ENCODE measurements around the gene GRPEL2. TPM values are rescaled to one million over a fixed set of nuclear protein-coding genes. Genes with fewer than 3 reads are reported as not detected.

GRPEL2 gene
- total RNA-seq, 5 donors from 2014 or later (not counting 1 experiment from before 2014, with no cell fraction given), result 14.2 to 38.7 (median 31.5) TPM

GRCh38 chr5:149309354-149309753 is 35.9 kb upstream of the GRPEL2 start:
- Mint-ChIP-seq H3K9me3 (no peaks in the 10 kb centered on the region), H3K27me3 (no peaks in the 10 kb centered on the region), H3K4me3 (no peak overlapping the region), H3K27ac (no peak overlapping the region), H3K36me3 (no peaks in the 10 kb centered on the region), H3K4me1 (peaks cover 0 to 7% (median 0%) of the 10 kb centered on the region in 3 donors)
- H3K27me3 ChIP-seq (replicated peaks in 1 of 2; ENCODE audit: control insufficient read depth in 2 of 2, extremely low read depth in 1 of 2, insufficient read depth in 2 of 2, low read length in 1 of 2), result peaks cover 0 to 13% of the 10 kb centered on the region in 2 experiments
- no peaks in the 10 kb centered on the region for H3K36me3 ChIP-seq (ENCODE audit: control insufficient read depth in 2 of 2, extremely low read depth in 1 of 2, insufficient read depth in 1 of 2, low read length in 1 of 2)
- CTCF ChIA-PET, result interaction anchor here in 1 of 2 donors (1.8 kb wide), 1 partner anchor 63 kb away, joined by 5 read pairs; no protein-coding TSS in a partner anchor
- no peaks in the 10 kb centered on the region for H3K9me3 ChIP-seq
- no peak overlapping the region for H3K27ac ChIP-seq (ENCODE audit: low read length)
- WGBS (ENCODE audit: insufficient coverage), result 80% methylated on average over 1 of the region's 6 CpGs
- peaks cover 0 to 5% of the 10 kb centered on the region in 2 experiments for H3K4me1 ChIP-seq (ENCODE audit: control insufficient read depth in 1 of 2, extremely low read depth in 1 of 2, insufficient read depth in 2 of 2, low read length in 2 of 2)
- H3K4me3 ChIP-seq (ENCODE audit: control insufficient read depth in 1 of 2, extremely low read depth in 1 of 2, low read length in 1 of 2), result no peak overlapping the region
- no peak for DNase-seq
- ATAC-seq (replicated peaks in 1 of 4), result no peak
- POLR2A ChIA-PET, result no interaction called here

GRCh38 chr5:149310488-149310887 is 34.8 kb upstream of the GRPEL2 start:
- H3K36me3 Mint-ChIP-seq, result no peaks in the 10 kb centered on the region
- Histone ChIP-seq H3K27me3 (replicated peaks in 1 of 2; ENCODE audit: control insufficient read depth in 2 of 2, extremely low read depth in 1 of 2, insufficient read depth in 2 of 2, low read length in 1 of 2) (peaks cover 0 to 10% of the 10 kb centered on the region in 2 experiments), H3K4me1 (ENCODE audit: control insufficient read depth in 1 of 2, extremely low read depth in 1 of 2, insufficient read depth in 2 of 2, low read length in 2 of 2) (peaks cover 0 to 5% of the 10 kb centered on the region in 2 experiments), H3K36me3 (ENCODE audit: control insufficient read depth in 2 of 2, extremely low read depth in 1 of 2, insufficient read depth in 1 of 2, low read length in 1 of 2) (no peaks in the 10 kb centered on the region), H3K4me3 (ENCODE audit: control insufficient read depth in 1 of 2, extremely low read depth in 1 of 2, low read length in 1 of 2) (no peak overlapping the region), H3K27ac (ENCODE audit: low read length) (no peak overlapping the region), H3K9me3 (no peaks in the 10 kb centered on the region)
- peaks cover 0 to 7% (median 0%) of the 10 kb centered on the region in 3 donors for H3K4me1 Mint-ChIP-seq
- H3K27me3 Mint-ChIP-seq, result no peaks in the 10 kb centered on the region
- CTCF ChIA-PET, result interaction anchor here in 1 of 2 donors (0.6 kb wide), 1 partner anchor 77 kb away, joined by 4 read pairs; no protein-coding TSS in a partner anchor
- 78% methylated on average over 4 of the region's 4 CpGs for WGBS (ENCODE audit: insufficient coverage)
- no peaks in the 10 kb centered on the region for H3K9me3 Mint-ChIP-seq
- no peak for ATAC-seq (replicated peaks in 1 of 4)
- POLR2A ChIA-PET, result interaction anchor here in 1 of 2 donors (0.6 to 1.1 kb wide), 2 partner anchors 72 to 265 kb away, joined by 3 read pairs; no protein-coding TSS in a partner anchor
- no peak overlapping the region for H3K4me3 Mint-ChIP-seq
- no peak for DNase-seq
- H3K27ac Mint-ChIP-seq, result no peak overlapping the region

GRCh38 chr5:149310947-149311658 is 34.2 kb upstream of the GRPEL2 start:
- WGBS (ENCODE audit: insufficient coverage), result 76% methylated on average over 8 of the region's 10 CpGs
- H3K4me1 Mint-ChIP-seq, result peaks cover 0 to 7% (median 0%) of the 10 kb centered on the region in 3 donors
- Histone ChIP-seq H3K9me3 (no peaks in the 10 kb centered on the region), H3K4me3 (ENCODE audit: control insufficient read depth in 1 of 2, extremely low read depth in 1 of 2, low read length in 1 of 2) (no peak overlapping the region), H3K27ac (ENCODE audit: low read length) (no peak overlapping the region), H3K4me1 (ENCODE audit: control insufficient read depth in 1 of 2, extremely low read depth in 1 of 2, insufficient read depth in 2 of 2, low read length in 2 of 2) (peaks cover 0 to 5% of the 10 kb centered on the region in 2 experiments), H3K27me3 (replicated peaks in 1 of 2; ENCODE audit: control insufficient read depth in 2 of 2, extremely low read depth in 1 of 2, insufficient read depth in 2 of 2, low read length in 1 of 2) (peaks cover 0 to 8% of the 10 kb centered on the region in 2 experiments), H3K36me3 (ENCODE audit: control insufficient read depth in 2 of 2, extremely low read depth in 1 of 2, insufficient read depth in 1 of 2, low read length in 1 of 2) (no peaks in the 10 kb centered on the region)
- DNase-seq (no peak), ATAC-seq (replicated peaks in 1 of 4) (no peak)
- no peak overlapping the region for H3K4me3 Mint-ChIP-seq
- ChIA-PET CTCF (no interaction called here), POLR2A (interaction anchor here in 1 of 2 donors (1.1 kb wide), 1 partner anchor 72 kb away, joined by 3 read pairs; no protein-coding TSS in a partner anchor)
- no peak overlapping the region for H3K27ac Mint-ChIP-seq
- no peaks in the 10 kb centered on the region for H3K27me3 Mint-ChIP-seq
- no peaks in the 10 kb centered on the region for H3K36me3 Mint-ChIP-seq
- H3K9me3 Mint-ChIP-seq, result no peaks in the 10 kb centered on the region

- POLR2A ChIA-PET, result interaction anchor here in 1 of 2 donors (0.6 kb wide), 1 partner anchor 9 kb away, joined by 4 read pairs; no protein-coding TSS in a partner anchor
These were observed 32.0 kb upstream of the GRPEL2 start for GRCh38 chr5:149313151-149313841.

GRCh38 chr5:149314571-149315111 is 30.7 kb upstream of the GRPEL2 start:
- H3K27me3 Mint-ChIP-seq, result no peaks in the 10 kb centered on the region
- H3K4me3 ChIP-seq (ENCODE audit: control insufficient read depth in 1 of 2, extremely low read depth in 1 of 2, low read length in 1 of 2), result no peak overlapping the region
- peaks cover 3 to 5% of the 10 kb centered on the region in 2 experiments for H3K4me1 ChIP-seq (ENCODE audit: control insufficient read depth in 1 of 2, extremely low read depth in 1 of 2, insufficient read depth in 2 of 2, low read length in 2 of 2)
- POLR2A ChIA-PET, result interaction anchor here in 1 of 2 donors (0.5 kb wide), 1 partner anchor 239 kb away, joined by 5 read pairs; no protein-coding TSS in a partner anchor
- H3K27ac ChIP-seq (ENCODE audit: low read length), result no peak overlapping the region
- no peaks in the 10 kb centered on the region for H3K36me3 ChIP-seq (ENCODE audit: control insufficient read depth in 2 of 2, extremely low read depth in 1 of 2, insufficient read depth in 1 of 2, low read length in 1 of 2)
- no peaks in the 10 kb centered on the region for H3K9me3 Mint-ChIP-seq
- no peak for ATAC-seq (replicated peaks in 1 of 4)
- 100% methylated on average over 2 of the region's 4 CpGs for WGBS (ENCODE audit: insufficient coverage)
- H3K36me3 Mint-ChIP-seq, result no peaks in the 10 kb centered on the region
- no peak overlapping the region for H3K27ac Mint-ChIP-seq
- DNase-seq, result no peak
- no peaks in the 10 kb centered on the region for H3K9me3 ChIP-seq
- H3K4me3 Mint-ChIP-seq, result no peak overlapping the region
- CTCF ChIA-PET, result interaction anchor here (0.6 to 1.8 kb wide), 7 partner anchors 26 to 638 kb away, joined by 3 to 5 read pairs (median 3); no protein-coding TSS in a partner anchor
- peaks cover 3 to 7% (median 3%) of the 10 kb centered on the region in 3 donors for H3K4me1 Mint-ChIP-seq
- H3K27me3 ChIP-seq (replicated peaks in 1 of 2; ENCODE audit: control insufficient read depth in 2 of 2, extremely low read depth in 1 of 2, insufficient read depth in 2 of 2, low read length in 1 of 2), result peaks cover 0 to 5% of the 10 kb centered on the region in 2 experiments

More at GRCh38 chr5:149313151-149313841, 32.0 kb upstream of the GRPEL2 start:
- Mint-ChIP-seq H3K4me1 (peaks cover 3 to 7% (median 3%) of the 10 kb centered on the region in 3 donors), H3K27ac (no peak overlapping the region), H3K4me3 (no peak overlapping the region), H3K27me3 (no peaks in the 10 kb centered on the region), H3K36me3 (no peaks in the 10 kb centered on the region), H3K9me3 (no peaks in the 10 kb centered on the region)
- no peak overlapping the region for H3K27ac ChIP-seq (ENCODE audit: low read length)
- H3K27me3 ChIP-seq (replicated peaks in 1 of 2; ENCODE audit: control insufficient read depth in 2 of 2, extremely low read depth in 1 of 2, insufficient read depth in 2 of 2, low read length in 1 of 2), result peaks cover 0 to 5% of the 10 kb centered on the region in 2 experiments
- H3K9me3 ChIP-seq, result no peaks in the 10 kb centered on the region
- DNase-seq (no peak), ATAC-seq (replicated peaks in 1 of 4) (no peak)
- WGBS (ENCODE audit: insufficient coverage), result 66% methylated on average over 3 of the region's 6 CpGs
- H3K36me3 ChIP-seq (ENCODE audit: control insufficient read depth in 2 of 2, extremely low read depth in 1 of 2, insufficient read depth in 1 of 2, low read length in 1 of 2), result no peaks in the 10 kb centered on the region
- CTCF ChIA-PET, result interaction anchor here (0.6 to 1.8 kb wide), 3 partner anchors 16 to 846 kb away, joined by 3 to 5 read pairs (median 5); no protein-coding TSS in a partner anchor
- H3K4me1 ChIP-seq (ENCODE audit: control insufficient read depth in 1 of 2, extremely low read depth in 1 of 2, insufficient read depth in 2 of 2, low read length in 2 of 2), result peaks cover 3 to 5% of the 10 kb centered on the region in 2 experiments
- H3K4me3 ChIP-seq (ENCODE audit: control insufficient read depth in 1 of 2, extremely low read depth in 1 of 2, low read length in 1 of 2), result no peak overlapping the region

GRCh38 chr5:149315753-149316152 is 29.5 kb upstream of the GRPEL2 start:
- CTCF ChIA-PET, result interaction anchor here in 1 of 2 donors (1.2 to 1.5 kb wide), 3 partner anchors 52 to 117 kb away, joined by 3 to 4 read pairs (median 3); no protein-coding TSS in a partner anchor
- POLR2A ChIA-PET, result no interaction called here
- no peak overlapping the region for H3K4me3 Mint-ChIP-seq
- no peak overlapping the region for H3K4me3 ChIP-seq (ENCODE audit: control insufficient read depth in 1 of 2, extremely low read depth in 1 of 2, low read length in 1 of 2)
- H3K9me3 ChIP-seq, result no peaks in the 10 kb centered on the region
- no peaks in the 10 kb centered on the region for H3K36me3 Mint-ChIP-seq
- WGBS (ENCODE audit: insufficient coverage), result 84% methylated on average over 6 of the region's 6 CpGs
- H3K4me1 Mint-ChIP-seq, result peaks cover 3 to 7% (median 3%) of the 10 kb centered on the region in 3 donors
- DNase-seq (no peak), ATAC-seq (replicated peaks in 1 of 4) (no peak)
- H3K27me3 Mint-ChIP-seq, result no peaks in the 10 kb centered on the region
- peaks cover 3% of the 10 kb centered on the region in 2 experiments for H3K4me1 ChIP-seq (ENCODE audit: control insufficient read depth in 1 of 2, extremely low read depth in 1 of 2, insufficient read depth in 2 of 2, low read length in 2 of 2)
- H3K27ac ChIP-seq (ENCODE audit: low read length), result no peak overlapping the region
- no peaks in the 10 kb centered on the region for H3K36me3 ChIP-seq (ENCODE audit: control insufficient read depth in 2 of 2, extremely low read depth in 1 of 2, insufficient read depth in 1 of 2, low read length in 1 of 2)
- H3K27ac Mint-ChIP-seq, result no peak overlapping the region
- H3K27me3 ChIP-seq (replicated peaks in 1 of 2; ENCODE audit: control insufficient read depth in 2 of 2, extremely low read depth in 1 of 2, insufficient read depth in 2 of 2, low read length in 1 of 2), result no peaks in the 10 kb centered on the region
- no peaks in the 10 kb centered on the region for H3K9me3 Mint-ChIP-seq
